HepG2 (cell line): ENCODE data around the gene ZDHHC7. TPM values are rescaled to one million over a fixed set of nuclear protein-coding genes. Genes with fewer than 3 reads are reported as not detected.

Experiments
- ATAC-seq: fragments of 200-7000 bp; cut with Tn5 transposase; 3 replicates; pipeline ENCODE4 v1.9.1; 2020; ENCODE audit warnings: mild to moderate bottlenecking, moderate library complexity
- BruUV-seq: library from RNA; stranded (reverse); fragments of 400-500 nt; replicated peaks from 2 replicates; lab custom pipeline; 2021; lab: Mats Ljungman, UMichigan
- CTCF ChIA-PET: fragments of 300-600 bp; formaldehyde crosslinking; extraction: SDS; loops from one replicate; lab custom pipeline; 2021; ENCODE audit warnings: low total read pairs, inconsistent platforms, low intra/inter-chr PET ratio; lab: Yijun Ruan, JAX
- POLR2A ChIA-PET: fragments of 350-600 bp; sonication (Branson Sonifier 250); formaldehyde crosslinking; loops from one replicate; lab custom pipeline; 2020; ENCODE audit warnings: antibody characterized with exemption, inconsistent platforms; lab: Yijun Ruan, JAX
- DNase-seq: peaks from one replicate; pipeline ENCODE4 v3.0.0-alpha.2; 2015; ENCODE audit warnings: low spot score
- FAIRE-seq: peaks from 3 replicates; lab custom pipeline; 2011; peaks lifted over from hg19 to GRCh38; lab: Jason Lieb, UNC
- H2AFZ ChIP-seq: one replicate; pipeline ENCODE4 v1.6.1; 2011; ENCODE audit warnings: low read length, inconsistent platforms
- H3K27ac ChIP-seq: fragments of 300-600 bp; 3 replicates; pipeline ENCODE4 v1.8.0; 2011; ENCODE audit warnings: mixed run types, mild to moderate bottlenecking, mixed read lengths, low read length, inconsistent platforms; ENCODE audit not compliant: insufficient read depth; ENCODE audit errors: extremely low read length
- H3K27me3 ChIP-seq, 2 experiments: fragments of 200-600 bp in 1 of 2; 2 replicates in 1 of 2; 3 replicates in 1 of 2; pipeline versions ENCODE4 v1.6.0 to v1.8.0; 2011; ENCODE audit warnings: low read length in 2 of 2, mild to moderate bottlenecking in 2 of 2, moderate library complexity in 2 of 2, inconsistent platforms in 1 of 2; ENCODE audit not compliant: insufficient read depth in 2 of 2, control insufficient read depth in 1 of 2
- H3K36me3 ChIP-seq, 2 experiments: fragments of 200-600 bp in 1 of 2; replicated peaks in 1 of 2; 2 replicates in 1 of 2; 3 replicates in 1 of 2; pipeline versions ENCODE4 v1.5.1 to v1.8.0; 2011; ENCODE audit warnings: low read length in 2 of 2, inconsistent platforms in 1 of 2; ENCODE audit not compliant: insufficient read depth in 2 of 2, control insufficient read depth in 1 of 2
- H3K4me1 ChIP-seq: 2 replicates; pipeline ENCODE4 v1.5.1; 2012; ENCODE audit warnings: low read length, inconsistent platforms; ENCODE audit not compliant: insufficient read depth
- H3K4me2 ChIP-seq: 2 replicates; pipeline ENCODE4 v1.6.0; 2011; ENCODE audit warnings: low read depth, low read length, inconsistent platforms
- H3K4me3 ChIP-seq, 3 experiments: fragments of 200-600 bp in 1 of 3; sonication (generic), shearing (Covaris generic) in 1 of 3; replicated peaks in 1 of 3; 2 replicates each; pipeline ENCODE4 v1.5.1; 2011 to 2016; ENCODE audit warnings: low read length in 3 of 3, inconsistent platforms in 2 of 3, low read depth in 2 of 3, mild to moderate bottlenecking in 2 of 3, control low read depth in 1 of 3, mixed read lengths in 1 of 3; ENCODE audit not compliant: insufficient read depth in 1 of 3
- H3K79me2 ChIP-seq: one replicate; pipeline ENCODE4 v1.6.1; 2011; ENCODE audit warnings: low read length, inconsistent platforms; ENCODE audit not compliant: insufficient read depth
- H3K9ac ChIP-seq: 2 replicates; pipeline ENCODE4 v1.6.0; 2011; ENCODE audit warnings: mild to moderate bottlenecking, low read depth, low read length, inconsistent platforms; ENCODE audit not compliant: insufficient read depth
- H3K9me3 ChIP-seq: 2 replicates; pipeline ENCODE4 v1.5.1; 2012; ENCODE audit warnings: mild to moderate bottlenecking, low read length
- H4K20me1 ChIP-seq: 2 replicates; pipeline ENCODE4 v1.6.0; 2011; ENCODE audit warnings: inconsistent platforms, mild to moderate bottlenecking, low read length, moderate library complexity; ENCODE audit not compliant: insufficient read depth
- EHMT2 ChIP-seq: fragments of 200-600 bp; sonication (generic); IDR thresholded peaks from 2 replicates; pipeline ENCODE4 v1.7.0; 2017; ENCODE audit warnings: antibody characterized with exemption, low read depth, low read length, borderline replicate concordance
- ETV6 ChIP-seq: sonication (generic); formaldehyde crosslinking; conservative IDR thresholded peaks from 2 replicates; pipeline ENCODE4 v1.4.0; 2020; ENCODE audit warnings: missing genetic modification reagents
- EZH2 ChIP-seq: conservative IDR thresholded peaks from 2 replicates; pipeline ENCODE4 v1.6.1; 2012; ENCODE audit warnings: mild to moderate bottlenecking, low read depth, low read length, moderate library complexity
- FOXO1 ChIP-seq: sonication (generic); formaldehyde crosslinking; IDR thresholded peaks from 2 replicates; pipeline ENCODE4 v1.4.0; 2020; ENCODE audit warnings: missing genetic modification reagents
- IKZF1 ChIP-seq: fragments of 450-650 bp; IDR thresholded peaks from 2 replicates; pipeline ENCODE4 v1.7.1; 2016
- ZBTB39 ChIP-seq: sonication (generic); formaldehyde crosslinking; IDR thresholded peaks from 2 replicates; pipeline ENCODE4 v1.5.0; 2020; ENCODE audit warnings: missing genetic modification reagents
- ZMYM2 ChIP-seq: sonication (generic); formaldehyde crosslinking; IDR thresholded peaks from 2 replicates; pipeline ENCODE4 v1.8.0; 2022; ENCODE audit warnings: mild to moderate bottlenecking, missing genetic modification reagents
- ZNF570 ChIP-seq: sonication (generic); formaldehyde crosslinking; IDR thresholded peaks from 2 replicates; pipeline ENCODE4 v1.4.0; 2020; ENCODE audit warnings: mild to moderate bottlenecking, missing genetic modification reagents, borderline replicate concordance
- ZNF646 ChIP-seq: sonication (generic); formaldehyde crosslinking; IDR thresholded peaks from 2 replicates; pipeline ENCODE4 v1.9.0; 2021; ENCODE audit warnings: mild to moderate bottlenecking, missing genetic modification reagents
- ZNF660 ChIP-seq: sonication (generic); formaldehyde crosslinking; IDR thresholded peaks from 2 replicates; pipeline ENCODE4 v1.5.1; 2020; ENCODE audit warnings: mild to moderate bottlenecking, low read depth, missing genetic modification reagents, borderline replicate concordance
- WGBS: methylation state at CpG from one replicate; pipeline ENCODE4 v1.1.6; 2017; ENCODE audit warnings: low lambda C conversion rate; 5-methylcytosine and 5-hydroxymethylcytosine counted together
- in situ Hi-C: cut with HindIII; loops from 2 replicates; pipeline ENCODE4 v1.10.0; 2017; ENCODE audit warnings: low pct_unique_long_range_greater_than_20kb; ENCODE audit not compliant: extremely low pct_ligation_motif_present
- intact Hi-C: fragments of 100-400 bp; cut with micrococcal nuclease; formaldehyde crosslinking; loops from one replicate; pipeline ENCODE4 v1.10.0; 2022; ENCODE audit not compliant: unreplicated experiment
- polyA plus RNA-seq, 8 experiments: library from polyadenylated mRNA; depleted of rRNA in 3 of 8; stranded (reverse) in 7 of 8; unstranded in 1 of 8; fragments of >200 nt; fragmentation: Illumina TruSeq in 4 of 8; extraction: Trizol in 4 of 8; gene quantifications; 2 replicates each; pipeline versions ENCODE4 v1.2.1 to v1.2.3, GENCODE V29; 2011 to 2016; ENCODE audit warnings: low read depth in 4 of 8, missing spikeins in 1 of 8, mixed read lengths in 1 of 8; ENCODE audit not compliant: insufficient read depth in 1 of 8
- total RNA-seq, 5 experiments: library from RNA; depleted of rRNA; stranded (reverse); fragments of >200 nt; fragmentation: Illumina TruSeq; extraction: Trizol; gene quantifications; 2 replicates each; pipeline ENCODE4 v1.2.3, GENCODE V29; 2016; ENCODE audit warnings: low read depth in 1 of 5
- TF ChIP-seq, protein P1 (sequence below): sonication (generic); formaldehyde crosslinking; IDR thresholded peaks from 2 replicates; pipeline ENCODE4 v1.8.0; 2022; ENCODE audit warnings: mild to moderate bottlenecking, missing genetic modification reagents; ENCODE audit not compliant: insufficient replicate concordance
- TF ChIP-seq, protein P2 (sequence below): IDR thresholded peaks from 2 replicates; pipeline ENCODE4 v1.6.1; 2016; ENCODE audit warnings: low read depth, borderline replicate concordance

ZDHHC7 gene
- total and polyA plus RNA-seq, 2 of the 13 experiments (the other 11 are each of a cell fraction or from before 2014, with no cell fraction given) = 46.8 to 67.6 TPM

DNA sequence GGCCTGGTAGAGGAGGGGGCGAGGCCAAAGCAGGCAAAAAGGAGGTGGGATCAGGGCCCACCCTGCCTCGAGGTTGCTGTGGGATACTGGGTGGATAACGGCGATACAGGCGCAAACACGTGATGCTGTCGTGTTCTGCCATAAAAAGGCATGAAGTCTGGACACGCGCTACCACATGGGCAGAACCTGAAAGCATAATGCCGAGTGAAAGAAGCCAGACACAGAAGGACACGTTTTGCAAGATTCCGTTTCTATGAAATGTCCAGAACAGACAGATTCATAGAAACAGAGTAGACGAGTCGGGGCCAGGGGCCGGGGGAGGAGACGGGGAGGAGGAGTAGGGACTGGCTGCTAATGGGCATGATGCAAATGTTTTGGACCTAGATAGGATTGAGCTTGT, 43.5 kb downstream of the ZDHHC7 start:
- no peak overlapping the region for H3K9ac ChIP-seq
- intact Hi-C loops = no loop called here
- no peak overlapping the region for H3K27ac ChIP-seq
- BruUV-seq = no TSS peak
- H3K36me3 ChIP-seq = no peaks in the 10 kb centered on the region
- peaks cover 5% of the 10 kb centered on the region; the same call in 1 of the 2 replicates for H3K4me1 ChIP-seq
- POLR2A ChIA-PET = no interaction called here
- H3K4me3 ChIP-seq = no peak overlapping the region
- WGBS = 56% methylated on average over 16 of the region's 16 CpGs
- H3K4me2 ChIP-seq = no peak overlapping the region
- H4K20me1 ChIP-seq = no peaks in the 10 kb centered on the region
- CTCF ChIA-PET = interaction anchor here (0.9 kb wide), 1 partner anchor 42 kb away, joined by 5 read pairs; no protein-coding TSS in a partner anchor
- H3K9me3 ChIP-seq = no peaks in the 10 kb centered on the region
- H3K27me3 ChIP-seq = peaks cover 0 to 25% of the 10 kb centered on the region in 2 experiments; a peak in 4 of 5 replicates
- FAIRE-seq (no peak), DNase-seq (no peak), ATAC-seq (no peak)
- H3K79me2 ChIP-seq = no peaks in the 10 kb centered on the region
- H2AFZ ChIP-seq = no peak overlapping the region
- in situ Hi-C loops = loop anchor here (5.0 kb wide), 1 partner anchor 41 kb away; no protein-coding TSS in a partner anchor
- no peak for TF ChIP-seq FOXO1 (CRISPR knock-in tag)
- TF ChIP-seq ZNF646 (CRISPR knock-in tag) = no peak
- no peak for TF ChIP-seq ETV6 (CRISPR knock-in tag)
- no peak for TF ChIP-seq ZNF570 (CRISPR knock-in tag)
- TF ChIP-seq, protein P1, sequence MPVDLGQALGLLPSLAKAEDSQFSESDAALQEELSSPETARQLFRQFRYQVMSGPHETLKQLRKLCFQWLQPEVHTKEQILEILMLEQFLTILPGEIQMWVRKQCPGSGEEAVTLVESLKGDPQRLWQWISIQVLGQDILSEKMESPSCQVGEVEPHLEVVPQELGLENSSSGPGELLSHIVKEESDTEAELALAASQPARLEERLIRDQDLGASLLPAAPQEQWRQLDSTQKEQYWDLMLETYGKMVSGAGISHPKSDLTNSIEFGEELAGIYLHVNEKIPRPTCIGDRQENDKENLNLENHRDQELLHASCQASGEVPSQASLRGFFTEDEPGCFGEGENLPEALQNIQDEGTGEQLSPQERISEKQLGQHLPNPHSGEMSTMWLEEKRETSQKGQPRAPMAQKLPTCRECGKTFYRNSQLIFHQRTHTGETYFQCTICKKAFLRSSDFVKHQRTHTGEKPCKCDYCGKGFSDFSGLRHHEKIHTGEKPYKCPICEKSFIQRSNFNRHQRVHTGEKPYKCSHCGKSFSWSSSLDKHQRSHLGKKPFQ (CRISPR knock-in tag) = no peak
- TF ChIP-seq, protein P2, sequence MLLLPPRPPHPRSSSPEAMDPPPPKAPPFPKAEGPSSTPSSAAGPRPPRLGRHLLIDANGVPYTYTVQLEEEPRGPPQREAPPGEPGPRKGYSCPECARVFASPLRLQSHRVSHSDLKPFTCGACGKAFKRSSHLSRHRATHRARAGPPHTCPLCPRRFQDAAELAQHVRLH = no peak
- no peak for TF ChIP-seq IKZF1
- TF ChIP-seq EZH2 = no peak
- no peak for TF ChIP-seq ZMYM2 (CRISPR knock-in tag)
- no peak for TF ChIP-seq ZNF660 (CRISPR knock-in tag)
- TF ChIP-seq EHMT2 = no peak
- no peak for TF ChIP-seq ZBTB39 (CRISPR knock-in tag)
